Transverse colon (tissue), 4 donors: ENCODE results near the gene GSTA2. TPM values are rescaled to one million over a fixed set of nuclear protein-coding genes. Genes with fewer than 3 reads are reported as not detected.
"Not testable (repeated sequence)": the region's sequence is repeated elsewhere in the genome, so short reads cannot be mapped to it uniquely, and the experiment has no call there.

ENCODE experiments used
- DNase-seq: peaks from one replicate; pipeline ENCODE4 v3.0.0-alpha.2; 2019
- H3K27ac ChIP-seq, 4 donors: fragments of 200-600 bp; sonication (generic); 2 replicates each; pipeline ENCODE4 v1.5.1; 2016 to 2018; ENCODE audit warnings: inconsistent platforms in 4 of 4
- H3K27me3 ChIP-seq: fragments of 200-600 bp; sonication (generic); 2 replicates; pipeline ENCODE4 v1.5.1; 2017; ENCODE audit warnings: inconsistent platforms
- H3K36me3 ChIP-seq, 4 donors: fragments of 200-600 bp; sonication (generic); 2 replicates each; pipeline ENCODE4 v1.5.1; 2017 to 2019; ENCODE audit warnings: inconsistent platforms in 4 of 4
- H3K4me1 ChIP-seq, 4 donors: fragments of 200-600 bp; sonication (generic); 2 replicates each; pipeline ENCODE4 v1.5.1; 2017 to 2020; ENCODE audit warnings: inconsistent platforms in 4 of 4
- H3K4me3 ChIP-seq, 4 donors: fragments of 200-600 bp; sonication (generic); 1 replicate in 1 of 4; 2 replicates in 3 of 4; pipeline versions ENCODE4 v1.5.1 to v1.6.1; 2017 to 2019; ENCODE audit warnings: inconsistent platforms in 4 of 4
- H3K9me3 ChIP-seq, 2 donors: fragments of 200-600 bp; sonication (generic); 2 replicates each; pipeline ENCODE4 v1.5.1; 2017 to 2019; ENCODE audit warnings: inconsistent platforms in 2 of 2
- CTCF ChIP-seq, 5 experiments: fragments of 200-600 bp in 3 of 5; fragments of 450-650 bp in 2 of 5; sonication (generic) in 3 of 5; IDR thresholded peaks; 1 replicate in 2 of 5; 2 replicates in 3 of 5; pipeline ENCODE4 v1.5.1; 2016 to 2017; ENCODE audit warnings: antibody characterized with exemption in 5 of 5, inconsistent platforms in 3 of 5, mild to moderate bottlenecking in 2 of 5, moderate library complexity in 1 of 5
- EP300 ChIP-seq: sonication (generic); formaldehyde crosslinking; IDR thresholded peaks from one replicate; pipeline ENCODE4 v1.6.1; 2017; ENCODE audit warnings: antibody characterized with exemption, low read depth
- POLR2A ChIP-seq: fragments of 450-650 bp; IDR thresholded peaks from one replicate; pipeline ENCODE4 v1.6.1; 2016; ENCODE audit warnings: antibody characterized with exemption, mild to moderate bottlenecking, moderate library complexity
- POLR2AphosphoS5 ChIP-seq, 3 donors: sonication (generic); formaldehyde crosslinking; IDR thresholded peaks; one replicate each; pipeline ENCODE4 v1.6.1; 2016; ENCODE audit warnings: antibody characterized with exemption in 3 of 3
- WGBS, 2 donors: methylation state at CpG; one replicate each; pipeline ENCODE4 v1.1.5; 2018; ENCODE audit warnings: low coverage in 1 of 2; 5-methylcytosine and 5-hydroxymethylcytosine counted together
- in situ Hi-C, 4 donors: fragments of 200-750 bp; cut with MboI; loops; one replicate each; pipeline versions ENCODE4 v1.15.0 to v1.15.1; 2017; ENCODE audit warnings: low sequenced_read_pairs in 3 of 4, low pct_ligation_motif_present in 1 of 4, low pct_unique_long_range_greater_than_20kb in 1 of 4
- intact Hi-C: fragments of 100-400 bp; cut with DNase I; formaldehyde crosslinking; loops from one replicate; pipeline ENCODE4 v1.15.1; 2023; ENCODE audit warnings: low total_unique reads
- total RNA-seq, 4 donors: library from RNA; depleted of rRNA; stranded (reverse); fragments of >200 nt; gene quantifications; one replicate each; pipeline ENCODE4 v1.1.0, GENCODE V29; 2016

GSTA2 gene
- under 1 TPM in 1 of 4 donors, not detected in 3; 1.00 TPM for total RNA-seq

GRCh38 chr6:52763322-52763916, at the start of gene GSTA2:
TSS of gene GSTA2 (minus strand) at chr6:52763475. CDS start at chr6:52757947, 5,528 bp downstream.
- H3K36me3 ChIP-seq, H3K27me3 ChIP-seq, intact Hi-C loops, H3K27ac ChIP-seq, H3K4me3 ChIP-seq, in situ Hi-C loops, DNase-seq, H3K9me3 ChIP-seq, H3K4me1 ChIP-seq: not testable (repeated sequence)
- 36 to 40% methylated on average over 1 to 2 of the region's 2 CpGs for WGBS, 2 donors

GRCh38 chr6:52809777-52810176, 46.5 kb upstream of the GSTA2 start:
- H3K4me3 ChIP-seq, DNase-seq, H3K27me3 ChIP-seq, intact Hi-C loops, H3K27ac ChIP-seq, in situ Hi-C loops, H3K4me1 ChIP-seq, H3K36me3 ChIP-seq, H3K9me3 ChIP-seq: not testable (repeated sequence)
- 63 to 79% methylated on average over 4 of the region's 4 CpGs for WGBS, 2 donors

- Histone ChIP-seq H3K9me3 (no peaks in the 10 kb centered on the region), H3K27ac (no peak overlapping the region), H3K4me3 (no peak overlapping the region), H3K27me3 (no peaks in the 10 kb centered on the region), H3K4me1 (no peaks in the 10 kb centered on the region), H3K36me3 (no peaks in the 10 kb centered on the region)
- no peak for DNase-seq
- in situ Hi-C loops = no loop called here
- TF ChIP-seq CTCF (IDR thresholded peaks at IDR 0.05) = no peak
- no peak for TF ChIP-seq POLR2AphosphoS5 (IDR thresholded peaks at IDR 0.05)
- no peak for TF ChIP-seq EP300
- no peak for TF ChIP-seq POLR2A
- intact Hi-C loops = no loop called here
- 84 to 87% methylated on average over 5 of the region's 5 CpGs for WGBS, 2 donors
These were observed 45.4 kb upstream of the GSTA2 start for GRCh38 chr6:52808660-52809059.

GRCh38 chr6:52803668-52804255, 40.5 kb upstream of the GSTA2 start, which contains the start of gene GSTA1:
TSS of gene GSTA1 (minus strand) at chr6:52803816. CDS start at chr6:52799267, 4,549 bp downstream.
- H3K4me1 ChIP-seq, in situ Hi-C loops, H3K27ac ChIP-seq, intact Hi-C loops, H3K9me3 ChIP-seq, H3K4me3 ChIP-seq, H3K27me3 ChIP-seq, DNase-seq, H3K36me3 ChIP-seq: not testable (repeated sequence)
- WGBS, 2 donors = 44 to 49% methylated on average over 3 to 5 of the region's 5 CpGs

- DNase-seq = no peak
- WGBS, 2 donors = 96% methylated on average over 1 of the region's 1 CpG; no CpG with 5 or more reads in 1 of the 2 donors
- Histone ChIP-seq H3K27ac (no peak overlapping the region), H3K9me3 (no peaks in the 10 kb centered on the region), H3K27me3 (no peaks in the 10 kb centered on the region), H3K4me1 (no peaks in the 10 kb centered on the region), H3K4me3 (no peak overlapping the region), H3K36me3 (no peaks in the 10 kb centered on the region)
- intact Hi-C loops = no loop called here
- in situ Hi-C loops = no loop called here
- TF ChIP-seq EP300 (no peak), CTCF (IDR thresholded peaks at IDR 0.05) (no peak), POLR2AphosphoS5 (IDR thresholded peaks at IDR 0.05) (no peak), POLR2A (no peak)
These were observed 39.5 kb upstream of the GSTA2 start for GRCh38 chr6:52802806-52803205.
